SH-SY5Y (cell line): ENCODE data around the gene FXYD4.

Experiments used
- GATA2 ChIP-seq: IDR thresholded peaks from 2 replicates; pipeline ENCODE4 v1.6.1; 2011; ENCODE audit warnings: mild to moderate bottlenecking, low read depth, low read length
- GATA3 ChIP-seq: IDR thresholded peaks from 2 replicates; pipeline ENCODE4 v1.6.1; 2011; ENCODE audit warnings: low read depth, mild to moderate bottlenecking, low read length, moderate library complexity

Gene FXYD4

DNA sequence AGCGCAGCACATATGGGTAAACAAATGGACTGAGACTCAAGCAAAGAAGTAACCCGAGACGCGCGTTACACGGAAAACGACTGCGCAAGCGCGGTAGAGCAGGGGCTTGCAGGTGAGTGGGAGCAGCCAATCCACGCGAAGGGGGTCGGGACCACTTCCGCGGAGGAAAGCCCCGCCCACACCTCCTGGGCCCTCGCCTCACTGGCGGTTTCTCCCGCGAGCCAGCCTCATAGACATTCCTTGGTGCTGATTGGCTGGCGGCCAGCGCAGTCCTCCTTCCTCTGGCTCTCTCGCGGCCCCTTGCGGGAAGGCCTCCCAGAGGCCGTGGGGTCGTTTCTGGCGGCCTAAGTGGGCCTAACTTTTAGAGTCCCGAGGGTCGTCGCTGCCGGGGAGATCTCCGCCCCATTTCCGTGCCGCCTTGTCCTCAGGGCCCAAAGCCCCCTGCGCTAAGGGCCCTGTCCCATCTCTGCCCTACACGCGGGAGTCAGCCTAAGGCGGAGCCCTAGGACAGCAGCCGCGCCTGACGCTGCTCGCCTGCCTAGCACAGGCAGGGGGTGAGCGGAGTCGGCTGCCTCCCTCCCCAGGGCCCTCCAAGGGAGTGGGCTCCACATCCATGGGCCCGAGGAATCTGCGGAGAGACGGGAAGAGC, 9.1 kb upstream of the FXYD4 start:
- TF ChIP-seq GATA2 (no peak), GATA3 (no peak)

DNA sequence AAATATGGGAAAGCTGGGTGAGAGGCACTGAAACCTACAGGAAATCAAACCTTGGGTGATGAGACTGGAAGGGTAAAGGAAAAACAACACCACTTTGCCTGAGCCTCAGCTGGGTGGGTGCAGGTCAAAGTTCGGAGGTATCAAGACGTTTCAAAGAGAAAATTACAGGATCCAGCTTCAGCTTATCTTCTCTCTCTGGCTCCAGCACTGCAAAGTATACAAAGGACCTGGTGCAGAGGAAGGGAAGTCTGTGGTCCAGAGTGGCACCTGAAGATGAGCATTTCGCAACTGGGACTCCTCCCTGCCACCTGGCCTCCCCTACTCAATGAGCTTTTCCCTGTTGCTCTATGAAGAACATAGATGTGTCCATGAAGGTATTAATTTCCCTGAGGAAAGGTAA, 6.4 kb upstream of the FXYD4 start:
- TF ChIP-seq GATA3 = no peak
- TF ChIP-seq GATA2 = no peak

GRCh38 chr10:43369921-43370320, 1.5 kb upstream of the FXYD4 start:
- TF ChIP-seq GATA3 (no peak), GATA2 (no peak)

GRCh38 chr10:43370671-43371215, 693 bp upstream of the FXYD4 start:
- TF ChIP-seq GATA2 (no peak), GATA3 (no peak)

GRCh38 chr10:43372765-43373361, 1.4 kb downstream of the FXYD4 start:
- no peak for TF ChIP-seq GATA3
- TF ChIP-seq GATA2 = no peak

DNA sequence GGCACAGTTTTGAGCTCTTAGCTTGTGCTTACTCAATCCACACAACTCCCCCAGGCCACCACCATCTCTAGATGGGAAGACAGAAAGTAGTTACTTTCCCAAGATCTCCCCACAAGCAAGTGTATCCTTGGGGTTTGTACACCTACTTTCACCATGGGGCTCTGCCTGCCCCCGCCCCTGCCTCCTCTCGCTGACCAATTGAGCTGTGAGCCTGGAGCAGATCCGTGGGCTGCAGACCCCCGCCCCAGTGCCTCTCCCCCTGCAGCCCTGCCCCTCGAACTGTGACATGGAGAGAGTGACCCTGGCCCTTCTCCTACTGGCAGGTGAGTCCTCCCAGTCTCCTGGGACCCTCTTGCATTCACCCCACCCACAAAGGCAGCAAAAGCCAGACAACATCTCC, 2.0 kb downstream of the FXYD4 start:
- TF ChIP-seq GATA3 (no peak), GATA2 (no peak)

DNA sequence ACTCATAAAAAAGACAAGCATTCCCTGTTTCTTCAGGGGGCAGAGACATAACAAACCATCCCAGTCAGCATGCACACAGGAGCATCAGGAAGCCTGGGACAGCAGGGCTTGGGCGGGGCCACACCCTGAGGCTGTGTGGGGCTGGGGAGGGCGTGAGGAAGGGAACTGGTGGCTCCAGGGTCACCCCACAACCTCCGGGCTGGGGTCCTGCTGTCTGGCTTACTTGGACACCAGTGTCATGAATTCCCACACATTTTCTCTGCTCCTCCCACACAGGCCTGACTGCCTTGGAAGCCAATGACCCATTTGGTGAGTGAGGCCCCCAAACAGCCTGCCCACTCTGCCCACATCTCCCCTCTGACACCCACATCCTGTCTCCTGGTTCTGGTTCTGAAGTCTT, 2.8 kb downstream of the FXYD4 start:
- TF ChIP-seq GATA3 (no peak), GATA2 (no peak)

DNA sequence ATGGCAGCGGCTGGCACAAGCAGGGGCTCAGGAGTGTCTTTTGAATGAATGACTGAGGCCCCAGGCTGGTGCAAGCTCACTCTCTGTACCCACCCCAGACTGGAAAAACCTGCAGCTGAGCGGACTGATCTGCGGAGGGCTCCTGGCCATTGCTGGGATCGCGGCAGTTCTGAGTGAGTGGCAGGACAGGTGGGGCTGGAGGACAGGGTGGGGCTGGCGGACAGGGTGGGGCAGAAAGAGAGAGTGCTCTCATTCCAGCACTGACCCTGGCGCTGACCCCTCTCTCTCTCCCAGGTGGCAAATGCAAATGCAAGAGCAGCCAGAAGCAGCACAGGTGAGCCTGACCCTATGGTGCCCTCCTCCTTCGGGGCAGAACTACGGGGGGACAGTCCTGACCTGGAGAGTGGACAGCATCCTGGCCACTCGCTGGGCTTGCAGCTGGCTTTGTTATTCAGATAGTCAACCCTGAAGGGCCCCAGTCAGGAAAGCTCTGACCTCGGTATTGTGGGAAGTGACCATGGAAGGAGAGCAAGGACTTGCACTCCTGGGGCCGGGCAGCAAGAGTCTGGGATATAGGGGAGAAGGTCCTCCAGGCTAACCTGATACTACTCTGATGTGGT, 4.1 kb downstream of the FXYD4 start:
- no peak for TF ChIP-seq GATA3
- no peak for TF ChIP-seq GATA2

DNA sequence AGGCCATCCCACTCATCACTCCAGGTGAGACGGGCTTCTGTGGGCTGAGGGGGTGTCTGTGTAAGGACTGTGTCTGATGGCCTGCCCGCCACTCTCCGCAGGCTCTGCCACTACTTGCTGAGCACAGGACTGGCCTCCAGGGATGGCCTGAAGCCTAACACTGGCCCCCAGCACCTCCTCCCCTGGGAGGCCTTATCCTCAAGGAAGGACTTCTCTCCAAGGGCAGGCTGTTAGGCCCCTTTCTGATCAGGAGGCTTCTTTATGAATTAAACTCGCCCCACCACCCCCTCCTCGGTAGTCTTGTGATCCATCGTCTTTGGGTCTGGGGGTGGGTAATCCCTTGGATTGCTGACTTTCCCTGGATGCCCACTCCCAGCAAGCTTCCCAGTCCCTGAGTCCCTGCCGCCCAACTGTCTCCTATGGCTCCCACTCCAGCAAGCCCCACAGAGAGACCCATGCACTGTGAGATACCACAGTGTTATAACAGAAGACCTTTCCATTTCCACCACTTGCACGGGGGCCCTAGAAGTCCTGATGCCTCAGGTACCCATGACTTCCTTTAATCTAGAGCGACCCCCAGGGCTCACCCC, 4.7 kb downstream of the FXYD4 start:
- TF ChIP-seq GATA3 = no peak
- TF ChIP-seq GATA2 = no peak

GRCh38 chr10:43376828-43377423, 5.5 kb downstream of the FXYD4 start:
- TF ChIP-seq GATA3 (no peak), GATA2 (no peak)

GRCh38 chr10:43377424-43377883, 6.0 kb downstream of the FXYD4 start:
- TF ChIP-seq GATA3 = no peak
- TF ChIP-seq GATA2 = no peak

DNA sequence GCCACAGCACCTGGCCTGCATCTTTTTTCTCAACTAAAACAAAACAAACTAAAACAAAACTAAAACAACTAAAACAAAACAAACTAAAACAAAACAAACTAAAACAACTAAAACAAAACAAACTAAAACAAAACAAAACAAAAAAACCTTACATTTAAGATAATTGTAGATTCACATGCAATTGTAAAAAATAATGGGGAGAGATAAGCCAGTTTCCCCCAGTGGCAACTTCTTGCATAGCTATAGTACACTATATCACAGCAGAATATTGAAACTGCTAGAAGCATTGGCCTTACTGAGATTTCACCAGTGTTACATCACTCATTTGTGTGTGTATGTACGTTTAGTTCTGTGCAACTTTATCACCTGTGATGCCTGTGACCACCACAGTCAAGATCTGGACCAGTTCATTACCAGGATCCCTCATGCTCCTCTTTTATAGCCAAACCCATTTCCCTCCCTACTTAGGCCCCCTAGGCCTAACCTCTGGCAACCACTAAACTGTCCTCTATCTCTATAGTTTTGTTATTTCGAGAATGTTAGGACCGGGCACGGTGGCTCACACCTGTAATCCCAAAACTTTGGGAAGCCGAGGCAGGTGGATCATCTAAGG, 9.3 kb downstream of the FXYD4 start:
- no peak for TF ChIP-seq GATA3
- no peak for TF ChIP-seq GATA2

- TF ChIP-seq GATA3 (no peak), GATA2 (no peak)
Measured at GRCh38 chr10:43383204-43383971, 12.0 kb downstream of the FXYD4 start.
